ENCODE measurements around the gene TBC1D22A. TPM values are rescaled to one million over a fixed set of nuclear protein-coding genes. Genes with fewer than 3 reads are reported as not detected.

The TBC1D22A gene
- total and polyA plus RNA-seq, 8 donors, result 14.4 to 33.5 (median 15.7) TPM

GRCh38 chr22:47094861-47095330 lies 332.4 kb downstream of the TBC1D22A start:
- H3K9me3 ChIP-seq, result peaks cover 0 to 17% of the 10 kb centered on the region in 2 donors
- no peaks in the 10 kb centered on the region for H3K27me3 ChIP-seq
- H3K36me3 ChIP-seq, result no peaks in the 10 kb centered on the region
- ATAC-seq, result no peak
- peaks cover 0 to 6% of the 10 kb centered on the region in 2 donors for H3K4me1 ChIP-seq
- no peak overlapping the region for H3K27ac ChIP-seq
- no peak overlapping the region for H3K4me3 ChIP-seq
- intact Hi-C loops (cut with DNase I), result no loop called here
- DNase-seq, result no peak
- TF ChIP-seq, protein P1, sequence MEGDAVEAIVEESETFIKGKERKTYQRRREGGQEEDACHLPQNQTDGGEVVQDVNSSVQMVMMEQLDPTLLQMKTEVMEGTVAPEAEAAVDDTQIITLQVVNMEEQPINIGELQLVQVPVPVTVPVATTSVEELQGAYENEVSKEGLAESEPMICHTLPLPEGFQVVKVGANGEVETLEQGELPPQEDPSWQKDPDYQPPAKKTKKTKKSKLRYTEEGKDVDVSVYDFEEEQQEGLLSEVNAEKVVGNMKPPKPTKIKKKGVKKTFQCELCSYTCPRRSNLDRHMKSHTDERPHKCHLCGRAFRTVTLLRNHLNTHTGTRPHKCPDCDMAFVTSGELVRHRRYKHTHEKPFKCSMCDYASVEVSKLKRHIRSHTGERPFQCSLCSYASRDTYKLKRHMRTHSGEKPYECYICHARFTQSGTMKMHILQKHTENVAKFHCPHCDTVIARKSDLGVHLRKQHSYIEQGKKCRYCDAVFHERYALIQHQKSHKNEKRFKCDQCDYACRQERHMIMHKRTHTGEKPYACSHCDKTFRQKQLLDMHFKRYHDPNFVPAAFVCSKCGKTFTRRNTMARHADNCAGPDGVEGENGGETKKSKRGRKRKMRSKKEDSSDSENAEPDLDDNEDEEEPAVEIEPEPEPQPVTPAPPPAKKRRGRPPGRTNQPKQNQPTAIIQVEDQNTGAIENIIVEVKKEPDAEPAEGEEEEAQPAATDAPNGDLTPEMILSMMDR (IDR thresholded peaks at IDR 0.05), result no peak

DNA sequence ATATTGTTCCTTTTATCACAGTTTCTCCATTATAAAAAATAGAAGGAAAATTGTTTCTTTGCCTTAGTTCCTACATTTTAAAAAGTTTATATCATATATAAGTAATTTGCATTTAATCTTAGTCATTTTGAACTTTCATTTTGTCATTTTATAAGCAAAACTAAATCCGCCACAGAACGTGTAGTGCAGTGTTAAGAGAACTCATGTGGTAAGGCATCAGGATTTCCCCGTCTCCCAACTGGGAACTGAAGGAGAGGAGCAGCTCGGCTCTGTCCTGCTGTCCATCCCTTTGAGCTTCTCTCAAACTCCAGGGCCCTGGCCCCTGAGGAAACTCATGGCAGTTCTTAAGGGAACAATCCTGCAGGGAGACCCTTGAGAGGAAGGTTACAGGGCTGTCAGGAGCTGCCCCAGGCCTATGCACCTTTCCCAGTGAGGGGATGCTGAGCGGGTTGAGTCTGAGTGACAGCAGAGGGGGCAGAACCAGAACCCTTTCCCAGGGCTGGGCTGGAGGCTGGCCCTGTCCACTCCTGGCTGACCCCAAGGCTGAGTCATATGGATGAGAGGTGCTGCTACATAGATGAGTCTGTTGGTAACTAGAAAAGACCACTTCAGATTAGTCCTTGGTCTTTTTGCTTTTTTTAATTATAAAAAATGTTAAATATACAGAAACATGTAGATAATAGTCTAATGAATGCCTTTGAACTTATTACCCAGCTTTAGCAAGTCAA lies 333.1 kb downstream of the TBC1D22A start:
- ATAC-seq, result peak; percentile 25

GRCh38 chr22:47098121-47098520 lies 335.7 kb downstream of the TBC1D22A start:
- no peaks in the 10 kb centered on the region for H3K27me3 ChIP-seq
- H3K9me3 ChIP-seq, result peaks cover 0 to 14% of the 10 kb centered on the region in 2 donors
- H3K4me1 ChIP-seq, result no peaks in the 10 kb centered on the region
- peaks cover 0 to 4% of the 10 kb centered on the region in 2 donors for H3K36me3 ChIP-seq
- DNase-seq (no peak), ATAC-seq (no peak)
- no peak overlapping the region for H3K4me3 ChIP-seq
- intact Hi-C loops (cut with DNase I), result no loop called here
- H3K27ac ChIP-seq, result no peak overlapping the region
- TF ChIP-seq, protein P1 (IDR thresholded peaks at IDR 0.05), result no peak

More for the DNA sequence above, 333.1 kb downstream of the TBC1D22A start:
- Histone ChIP-seq H3K4me1 (no peaks in the 10 kb centered on the region), H3K4me3 (no peak overlapping the region), H3K9me3 (peaks cover 0 to 17% of the 10 kb centered on the region in 2 donors), H3K27me3 (no peaks in the 10 kb centered on the region), H3K36me3 (no peaks in the 10 kb centered on the region), H3K27ac (no peak overlapping the region)
- intact Hi-C loops (cut with DNase I), result no loop called here
- TF ChIP-seq, protein P1 (IDR thresholded peaks at IDR 0.05), result no peak
- DNase-seq, result no peak

DNA sequence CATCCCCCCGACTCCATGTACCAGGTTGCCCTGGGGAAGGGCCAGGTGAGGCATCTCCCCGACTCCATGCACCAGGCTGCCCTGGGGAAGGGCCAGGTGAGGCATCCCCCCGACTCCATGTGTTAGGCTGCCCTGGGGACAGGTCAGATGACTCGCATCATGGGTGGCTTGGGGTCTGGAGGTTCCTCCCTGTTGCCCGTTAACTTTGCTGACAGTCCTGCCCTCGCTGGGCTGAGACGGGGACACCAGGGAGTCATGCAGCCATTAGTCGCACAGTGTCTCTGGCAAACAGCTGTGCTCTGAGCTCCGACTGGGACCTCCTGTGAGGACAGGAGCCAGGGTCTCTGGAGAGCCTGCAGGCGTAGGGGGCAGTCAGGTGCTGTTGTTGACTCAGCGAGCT lies 336.1 kb downstream of the TBC1D22A start:
- TF ChIP-seq, protein P1 (IDR thresholded peaks at IDR 0.05), result no peak
- H3K9me3 ChIP-seq, result peaks cover 0 to 9% of the 10 kb centered on the region in 2 donors
- no peaks in the 10 kb centered on the region for H3K27me3 ChIP-seq
- H3K4me1 ChIP-seq, result no peaks in the 10 kb centered on the region
- no peak for ATAC-seq
- no peak for DNase-seq
- H3K27ac ChIP-seq, result no peak overlapping the region
- intact Hi-C loops (cut with DNase I), result no loop called here
- peaks cover 0 to 4% of the 10 kb centered on the region in 2 donors for H3K36me3 ChIP-seq
- H3K4me3 ChIP-seq, result no peak overlapping the region

GRCh38 chr22:47100019-47100418 lies 337.6 kb downstream of the TBC1D22A start:
- Histone ChIP-seq H3K9me3 (peaks cover 0 to 3% of the 10 kb centered on the region in 2 donors), H3K27ac (no peak overlapping the region), H3K36me3 (peaks cover 0 to 4% of the 10 kb centered on the region in 2 donors), H3K4me1 (no peaks in the 10 kb centered on the region), H3K27me3 (no peaks in the 10 kb centered on the region), H3K4me3 (no peak overlapping the region)
- intact Hi-C loops (cut with DNase I), result no loop called here
- ATAC-seq, result no peak
- no peak for DNase-seq
- TF ChIP-seq, protein P1 (IDR thresholded peaks at IDR 0.05), result no peak

Measured in left lung (tissue), 10 donors.